ENCODE results near the gene DHCR24.

DNA sequence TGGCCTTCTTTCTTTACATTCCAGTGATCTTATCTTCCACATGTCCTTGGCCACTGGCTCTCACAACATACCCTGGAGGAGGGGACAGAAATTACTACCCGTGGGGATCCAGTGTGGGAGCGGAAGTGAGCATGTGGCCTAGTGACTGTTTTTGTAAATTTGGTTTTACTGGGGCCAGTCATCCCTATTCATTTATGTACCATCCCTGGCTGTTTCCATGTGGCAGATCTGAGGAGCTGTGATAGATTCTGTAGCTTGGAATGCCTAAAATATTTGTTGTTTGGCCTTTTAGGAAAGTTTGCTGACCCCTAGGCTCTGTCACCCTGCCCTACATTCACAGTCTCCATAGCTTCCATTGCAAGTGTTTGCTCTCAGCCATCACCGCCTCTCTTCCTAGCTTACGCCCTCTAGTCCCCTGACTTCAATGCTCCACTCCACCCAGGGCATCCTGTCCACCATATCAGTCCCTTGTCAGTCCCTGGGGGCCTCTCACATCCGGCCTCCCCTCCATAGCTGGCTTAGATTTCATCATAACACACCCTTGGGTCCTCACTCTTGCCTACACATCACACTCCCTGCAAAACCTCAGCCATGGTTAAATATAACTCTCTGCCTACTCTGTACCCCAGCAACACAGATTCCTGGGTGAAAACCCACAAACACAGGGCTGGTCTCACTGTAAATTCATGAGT is 25.8 kb downstream of the DHCR24 start:
- TF ChIP-seq, protein P1, sequence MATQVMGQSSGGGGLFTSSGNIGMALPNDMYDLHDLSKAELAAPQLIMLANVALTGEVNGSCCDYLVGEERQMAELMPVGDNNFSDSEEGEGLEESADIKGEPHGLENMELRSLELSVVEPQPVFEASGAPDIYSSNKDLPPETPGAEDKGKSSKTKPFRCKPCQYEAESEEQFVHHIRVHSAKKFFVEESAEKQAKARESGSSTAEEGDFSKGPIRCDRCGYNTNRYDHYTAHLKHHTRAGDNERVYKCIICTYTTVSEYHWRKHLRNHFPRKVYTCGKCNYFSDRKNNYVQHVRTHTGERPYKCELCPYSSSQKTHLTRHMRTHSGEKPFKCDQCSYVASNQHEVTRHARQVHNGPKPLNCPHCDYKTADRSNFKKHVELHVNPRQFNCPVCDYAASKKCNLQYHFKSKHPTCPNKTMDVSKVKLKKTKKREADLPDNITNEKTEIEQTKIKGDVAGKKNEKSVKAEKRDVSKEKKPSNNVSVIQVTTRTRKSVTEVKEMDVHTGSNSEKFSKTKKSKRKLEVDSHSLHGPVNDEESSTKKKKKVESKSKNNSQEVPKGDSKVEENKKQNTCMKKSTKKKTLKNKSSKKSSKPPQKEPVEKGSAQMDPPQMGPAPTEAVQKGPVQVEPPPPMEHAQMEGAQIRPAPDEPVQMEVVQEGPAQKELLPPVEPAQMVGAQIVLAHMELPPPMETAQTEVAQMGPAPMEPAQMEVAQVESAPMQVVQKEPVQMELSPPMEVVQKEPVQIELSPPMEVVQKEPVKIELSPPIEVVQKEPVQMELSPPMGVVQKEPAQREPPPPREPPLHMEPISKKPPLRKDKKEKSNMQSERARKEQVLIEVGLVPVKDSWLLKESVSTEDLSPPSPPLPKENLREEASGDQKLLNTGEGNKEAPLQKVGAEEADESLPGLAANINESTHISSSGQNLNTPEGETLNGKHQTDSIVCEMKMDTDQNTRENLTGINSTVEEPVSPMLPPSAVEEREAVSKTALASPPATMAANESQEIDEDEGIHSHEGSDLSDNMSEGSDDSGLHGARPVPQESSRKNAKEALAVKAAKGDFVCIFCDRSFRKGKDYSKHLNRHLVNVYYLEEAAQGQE (IDR thresholded peaks at IDR 0.05), result no peak
- TF ChIP-seq ESRRA (IDR thresholded peaks at IDR 0.05; ENCODE audit: borderline replicate concordance, low read length) (no peak), HOXB13 (CRISPR knock-in tag; IDR thresholded peaks at IDR 0.05; ENCODE audit: low read depth) (no peak), HOXA7 (CRISPR knock-in tag; IDR thresholded peaks at IDR 0.05) (no peak), BHLHE40 (IDR thresholded peaks at IDR 0.05; ENCODE audit: low read depth, low read length) (no peak), POLR2A (IDR thresholded peaks at IDR 0.05; ENCODE audit: low read length) (no peak), SMC3 (IDR thresholded peaks at IDR 0.05) (no peak)
- TF ChIP-seq, protein P2, sequence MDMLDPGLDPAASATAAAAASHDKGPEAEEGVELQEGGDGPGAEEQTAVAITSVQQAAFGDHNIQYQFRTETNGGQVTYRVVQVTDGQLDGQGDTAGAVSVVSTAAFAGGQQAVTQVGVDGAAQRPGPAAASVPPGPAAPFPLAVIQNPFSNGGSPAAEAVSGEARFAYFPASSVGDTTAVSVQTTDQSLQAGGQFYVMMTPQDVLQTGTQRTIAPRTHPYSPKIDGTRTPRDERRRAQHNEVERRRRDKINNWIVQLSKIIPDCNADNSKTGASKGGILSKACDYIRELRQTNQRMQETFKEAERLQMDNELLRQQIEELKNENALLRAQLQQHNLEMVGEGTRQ (IDR thresholded peaks at IDR 0.05), result no peak
- TF ChIP-seq, protein P3, sequence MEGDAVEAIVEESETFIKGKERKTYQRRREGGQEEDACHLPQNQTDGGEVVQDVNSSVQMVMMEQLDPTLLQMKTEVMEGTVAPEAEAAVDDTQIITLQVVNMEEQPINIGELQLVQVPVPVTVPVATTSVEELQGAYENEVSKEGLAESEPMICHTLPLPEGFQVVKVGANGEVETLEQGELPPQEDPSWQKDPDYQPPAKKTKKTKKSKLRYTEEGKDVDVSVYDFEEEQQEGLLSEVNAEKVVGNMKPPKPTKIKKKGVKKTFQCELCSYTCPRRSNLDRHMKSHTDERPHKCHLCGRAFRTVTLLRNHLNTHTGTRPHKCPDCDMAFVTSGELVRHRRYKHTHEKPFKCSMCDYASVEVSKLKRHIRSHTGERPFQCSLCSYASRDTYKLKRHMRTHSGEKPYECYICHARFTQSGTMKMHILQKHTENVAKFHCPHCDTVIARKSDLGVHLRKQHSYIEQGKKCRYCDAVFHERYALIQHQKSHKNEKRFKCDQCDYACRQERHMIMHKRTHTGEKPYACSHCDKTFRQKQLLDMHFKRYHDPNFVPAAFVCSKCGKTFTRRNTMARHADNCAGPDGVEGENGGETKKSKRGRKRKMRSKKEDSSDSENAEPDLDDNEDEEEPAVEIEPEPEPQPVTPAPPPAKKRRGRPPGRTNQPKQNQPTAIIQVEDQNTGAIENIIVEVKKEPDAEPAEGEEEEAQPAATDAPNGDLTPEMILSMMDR (IDR thresholded peaks at IDR 0.05), result no peak
- TF ChIP-seq, protein P4, sequence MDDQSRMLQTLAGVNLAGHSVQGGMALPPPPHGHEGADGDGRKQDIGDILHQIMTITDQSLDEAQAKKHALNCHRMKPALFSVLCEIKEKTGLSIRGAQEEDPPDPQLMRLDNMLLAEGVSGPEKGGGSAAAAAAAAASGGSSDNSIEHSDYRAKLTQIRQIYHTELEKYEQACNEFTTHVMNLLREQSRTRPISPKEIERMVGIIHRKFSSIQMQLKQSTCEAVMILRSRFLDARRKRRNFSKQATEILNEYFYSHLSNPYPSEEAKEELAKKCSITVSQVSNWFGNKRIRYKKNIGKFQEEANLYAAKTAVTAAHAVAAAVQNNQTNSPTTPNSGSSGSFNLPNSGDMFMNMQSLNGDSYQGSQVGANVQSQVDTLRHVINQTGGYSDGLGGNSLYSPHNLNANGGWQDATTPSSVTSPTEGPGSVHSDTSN (IDR thresholded peaks at IDR 0.05), result no peak

Data from A549 (cell line).